Gastroesophageal sphincter (tissue), 3 donors: ENCODE results near the gene ELAVL1.

Experiments used
- EP300 ChIP-seq: sonication (generic); formaldehyde crosslinking; IDR thresholded peaks from one replicate; pipeline ENCODE4 v1.6.1; 2017; ENCODE audit warnings: antibody characterized with exemption, mild to moderate bottlenecking
- POLR2A ChIP-seq, 2 donors: fragments of 450-650 bp; IDR thresholded peaks; one replicate each; pipeline ENCODE4 v1.6.1; 2017; ENCODE audit warnings: antibody characterized with exemption in 2 of 2, mild to moderate bottlenecking in 2 of 2, moderate library complexity in 1 of 2
- POLR2AphosphoS5 ChIP-seq: sonication (generic); formaldehyde crosslinking; IDR thresholded peaks from one replicate; pipeline ENCODE4 v1.6.1; 2017; ENCODE audit warnings: antibody characterized with exemption
- TF ChIP-seq, protein P1 (sequence below), 4 experiments: fragments of 200-600 bp in 2 of 4; fragments of 450-650 bp in 2 of 4; sonication (generic) in 1 of 4; IDR thresholded peaks; one replicate each; pipeline ENCODE4 v1.5.1; 2017 to 2019; ENCODE audit warnings: antibody characterized with exemption in 4 of 4, mild to moderate bottlenecking in 2 of 4, moderate library complexity in 2 of 4

- TF ChIP-seq, protein P1, sequence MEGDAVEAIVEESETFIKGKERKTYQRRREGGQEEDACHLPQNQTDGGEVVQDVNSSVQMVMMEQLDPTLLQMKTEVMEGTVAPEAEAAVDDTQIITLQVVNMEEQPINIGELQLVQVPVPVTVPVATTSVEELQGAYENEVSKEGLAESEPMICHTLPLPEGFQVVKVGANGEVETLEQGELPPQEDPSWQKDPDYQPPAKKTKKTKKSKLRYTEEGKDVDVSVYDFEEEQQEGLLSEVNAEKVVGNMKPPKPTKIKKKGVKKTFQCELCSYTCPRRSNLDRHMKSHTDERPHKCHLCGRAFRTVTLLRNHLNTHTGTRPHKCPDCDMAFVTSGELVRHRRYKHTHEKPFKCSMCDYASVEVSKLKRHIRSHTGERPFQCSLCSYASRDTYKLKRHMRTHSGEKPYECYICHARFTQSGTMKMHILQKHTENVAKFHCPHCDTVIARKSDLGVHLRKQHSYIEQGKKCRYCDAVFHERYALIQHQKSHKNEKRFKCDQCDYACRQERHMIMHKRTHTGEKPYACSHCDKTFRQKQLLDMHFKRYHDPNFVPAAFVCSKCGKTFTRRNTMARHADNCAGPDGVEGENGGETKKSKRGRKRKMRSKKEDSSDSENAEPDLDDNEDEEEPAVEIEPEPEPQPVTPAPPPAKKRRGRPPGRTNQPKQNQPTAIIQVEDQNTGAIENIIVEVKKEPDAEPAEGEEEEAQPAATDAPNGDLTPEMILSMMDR (IDR thresholded peaks at IDR 0.05): no peak
- TF ChIP-seq POLR2A (IDR thresholded peaks at IDR 0.05): no peak
- no peak for TF ChIP-seq POLR2AphosphoS5
- no peak for TF ChIP-seq EP300
These were observed 37.2 kb downstream of the ELAVL1 start for GRCh38 chr19:7968008-7968795.
